GM21723 (cell line): Measurements from ENCODE around the gene MCU.

Source experiments
- ATAC-seq: cut with Tn5 transposase; IDR thresholded peaks from one replicate; pipeline ENCODE4 v1.9.1; 2021; ENCODE audit warnings: mild to moderate bottlenecking, moderate library complexity; ENCODE audit not compliant: unreplicated experiment

The MCU gene

GRCh38 chr10:72800741-72801092, 108.8 kb downstream of the MCU start:
- ATAC-seq, result no peak

GRCh38 chr10:72801263-72801868, 109.4 kb downstream of the MCU start:
- no peak for ATAC-seq

GRCh38 chr10:72802332-72802731, 110.4 kb downstream of the MCU start:
- ATAC-seq, result no peak

GRCh38 chr10:72802763-72803505, 111.0 kb downstream of the MCU start:
- ATAC-seq, result no peak

- ATAC-seq, result no peak
These were observed 116.1 kb downstream of the MCU start for GRCh38 chr10:72808001-72808400.

- ATAC-seq, result no peak
These were observed 117.1 kb downstream of the MCU start for GRCh38 chr10:72809006-72809405.

GRCh38 chr10:72810976-72811375, 119.0 kb downstream of the MCU start:
- ATAC-seq, result no peak

- ATAC-seq, result no peak
These were observed 120.4 kb downstream of the MCU start for GRCh38 chr10:72812415-72812752.

- no peak for ATAC-seq
These were observed 120.9 kb downstream of the MCU start for GRCh38 chr10:72812753-72813430.

GRCh38 chr10:72814099-72814790, 122.3 kb downstream of the MCU start:
- ATAC-seq, result no peak

- ATAC-seq, result no peak
These were observed 124.6 kb downstream of the MCU start for GRCh38 chr10:72816565-72816964.

- no peak for ATAC-seq
These were observed 126.1 kb downstream of the MCU start for GRCh38 chr10:72818076-72818475.

GRCh38 chr10:72819053-72819452, 127.1 kb downstream of the MCU start:
- no peak for ATAC-seq

- ATAC-seq, result no peak
These were observed 129.7 kb downstream of the MCU start for GRCh38 chr10:72821606-72822005.

- ATAC-seq, result no peak
These were observed 130.5 kb downstream of the MCU start for GRCh38 chr10:72822342-72822986.

- ATAC-seq, result no peak
These were observed 133.2 kb downstream of the MCU start for GRCh38 chr10:72825163-72825562.

- no peak for ATAC-seq
These were observed 134.4 kb downstream of the MCU start for GRCh38 chr10:72826346-72826745.

- ATAC-seq, result no peak
These were observed 136.4 kb downstream of the MCU start for GRCh38 chr10:72828294-72828693.

- ATAC-seq, result no peak
These were observed 138.7 kb downstream of the MCU start for GRCh38 chr10:72830625-72831024.

GRCh38 chr10:72831696-72832409, 139.9 kb downstream of the MCU start:
- ATAC-seq, result no peak

- no peak for ATAC-seq
These were observed 140.8 kb downstream of the MCU start for GRCh38 chr10:72832701-72833100.
